Naive thymus-derived CD4-positive, alpha-beta T cell (primary cell): Measurements from ENCODE around the gene FHAD1. TPM values are rescaled to one million over a fixed set of nuclear protein-coding genes. Genes with fewer than 3 reads are reported as not detected.
A peak's percentile ranks its signal among the peaks of the same experiment; 100 is the strongest.

ENCODE experiments used
- ATAC-seq: fragments of 150-1000 bp; cut with Tn5 transposase; 2 replicates; pipeline ENCODE4 v1.10.0; 2021; ENCODE audit warnings: mild to moderate bottlenecking, moderate library complexity
- CTCF ChIA-PET: fragments of 350-600 bp; sonication (Branson Sonifier 250); formaldehyde crosslinking; loops from one replicate; lab custom pipeline; 2021; ENCODE audit warnings: antibody characterized with exemption; lab: Charles Lee
- POLR2A ChIA-PET: fragments of 350-600 bp; sonication (Branson Sonifier 250); formaldehyde crosslinking; loops from one replicate; lab custom pipeline; 2021; ENCODE audit warnings: antibody characterized with exemption, inconsistent platforms; lab: Charles Lee
- DNase-seq, 9 donors: peaks; one replicate each; pipeline versions ENCODE4 v3.0.0 to v3.0.0-alpha.2; 2020 to 2022; ENCODE audit warnings: mixed read lengths in 1 of 9
- H3K27ac ChIP-seq: one replicate; pipeline ENCODE4 v1.7.0; 2013; ENCODE audit warnings: mild to moderate bottlenecking, low read depth, low read length, moderate library complexity
- H3K27me3 ChIP-seq, 2 donors: one replicate each; pipeline ENCODE4 v1.7.0; 2013; ENCODE audit warnings: low read length in 2 of 2, mild to moderate bottlenecking in 2 of 2, moderate library complexity in 2 of 2; ENCODE audit not compliant: control insufficient read depth in 2 of 2, insufficient read depth in 2 of 2
- H3K36me3 ChIP-seq, 3 experiments: 1 replicate in 2 of 3; 2 replicates in 1 of 3; pipeline ENCODE4 v1.7.0; 2013; ENCODE audit warnings: low read length in 3 of 3, mild to moderate bottlenecking in 3 of 3, moderate library complexity in 1 of 3; ENCODE audit not compliant: insufficient read depth in 3 of 3, control insufficient read depth in 2 of 3
- H3K4me1 ChIP-seq, 2 donors: one replicate each; pipeline ENCODE4 v1.7.0; 2013; ENCODE audit warnings: low read length in 2 of 2, mild to moderate bottlenecking in 2 of 2, moderate library complexity in 1 of 2; ENCODE audit not compliant: control insufficient read depth in 2 of 2, insufficient read depth in 2 of 2
- H3K4me3 ChIP-seq: 2 replicates; pipeline ENCODE4 v1.7.0; 2013; ENCODE audit warnings: mild to moderate bottlenecking, low read length
- H3K9me3 ChIP-seq, 3 experiments: 1 replicate in 2 of 3; 2 replicates in 1 of 3; pipeline ENCODE4 v1.7.0; 2013; ENCODE audit warnings: low read length in 3 of 3; ENCODE audit not compliant: control insufficient read depth in 2 of 3
- H3K27ac Mint-ChIP-seq, 9 donors: one replicate each; pipeline ENCODE4 v1.8.0; 2020 to 2022; ENCODE audit warnings: mixed read lengths in 9 of 9, mild to moderate bottlenecking in 8 of 9, moderate library complexity in 5 of 9, inconsistent platforms in 2 of 9
- H3K27me3 Mint-ChIP-seq, 5 donors: one replicate each; pipeline ENCODE4 v1.8.0; 2021 to 2022; ENCODE audit warnings: mixed read lengths in 5 of 5, mild to moderate bottlenecking in 1 of 5
- H3K36me3 Mint-ChIP-seq, 5 donors: one replicate each; pipeline ENCODE4 v1.8.0; 2020 to 2022; ENCODE audit warnings: mixed read lengths in 5 of 5, mild to moderate bottlenecking in 3 of 5, inconsistent platforms in 1 of 5
- H3K4me1 Mint-ChIP-seq, 7 donors: one replicate each; pipeline ENCODE4 v1.8.0; 2020 to 2022; ENCODE audit warnings: mixed read lengths in 7 of 7, mild to moderate bottlenecking in 3 of 7, inconsistent platforms in 1 of 7
- H3K4me3 Mint-ChIP-seq, 10 donors: one replicate each; pipeline ENCODE4 v1.8.0; 2020 to 2022; ENCODE audit warnings: mild to moderate bottlenecking in 10 of 10, mixed read lengths in 10 of 10, moderate library complexity in 6 of 10, inconsistent platforms in 2 of 10
- H3K9me3 Mint-ChIP-seq, 11 donors: one replicate each; pipeline ENCODE4 v1.8.0; 2020 to 2022; ENCODE audit warnings: mixed read lengths in 11 of 11, mild to moderate bottlenecking in 4 of 11, inconsistent platforms in 1 of 11, moderate library complexity in 1 of 11
- intact Hi-C, 2 donors: fragments of 100-400 bp; cut with micrococcal nuclease; formaldehyde crosslinking; loops; one replicate each; pipeline ENCODE4 v1.15.1; 2023
- polyA plus RNA-seq, 2 donors: library from polyadenylated mRNA; unstranded; fragments of 300-500 nt; fragmentation: Illumina TruSeq; gene quantifications; one replicate each; pipeline ENCODE4 v1.2.3, GENCODE V29; 2021
- total RNA-seq, 6 experiments: library from RNA in 5 of 6; stranded (reverse) in 5 of 6; gene quantifications; 1 replicate in 5 of 6; 2 replicates in 1 of 6; pipeline ENCODE4 v1.2.3 and lab custom pipeline; 2021 to 2026

The FHAD1 gene
- total and polyA plus RNA-seq, 7 experiments from 2014 or later: 0.19 to 1.1 TPM; not detected in 5

DNA sequence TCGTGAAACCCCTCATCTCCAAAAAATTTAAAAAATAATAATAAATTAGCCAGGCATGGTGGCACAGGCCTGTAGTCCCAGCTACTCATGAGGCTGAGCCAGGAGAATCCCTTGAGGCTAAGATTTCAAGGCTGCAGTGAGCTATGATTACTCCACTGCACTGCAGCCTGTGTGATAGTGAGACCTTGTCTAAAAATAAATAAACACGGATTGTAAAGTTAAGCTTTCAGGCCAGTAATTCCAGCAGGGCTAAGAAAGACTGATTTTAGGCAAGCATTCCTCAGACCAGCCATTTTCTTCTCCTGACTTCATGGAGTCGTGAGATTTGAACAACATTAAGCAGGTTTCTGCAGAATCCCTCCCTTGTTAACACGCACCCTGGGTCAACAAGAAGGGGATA is 85.5 kb downstream of the FHAD1 start:
- peaks cover 0 to 6% (median 0%) of the 10 kb centered on the region in 7 donors for H3K4me1 Mint-ChIP-seq
- H3K9me3 Mint-ChIP-seq: no peaks in the 10 kb centered on the region
- H3K27me3 Mint-ChIP-seq: peaks cover 17 to 52% (median 20%) of the 10 kb centered on the region in 5 donors
- no peaks in the 10 kb centered on the region for H3K36me3 Mint-ChIP-seq
- DNase-seq (no peak), ATAC-seq (no peak)
- Histone ChIP-seq H3K4me1 (no peaks in the 10 kb centered on the region), H3K9me3 (no peaks in the 10 kb centered on the region), H3K36me3 (no peaks in the 10 kb centered on the region), H3K4me3 (no peak overlapping the region), H3K27ac (no peak overlapping the region), H3K27me3 (no peaks in the 10 kb centered on the region)
- intact Hi-C loops: no loop called here
- H3K4me3 Mint-ChIP-seq: no peak overlapping the region
- no peak overlapping the region for H3K27ac Mint-ChIP-seq
- POLR2A ChIA-PET: no interaction called here
- CTCF ChIA-PET: interaction anchor here (2.5 kb wide), 1 partner anchor 9 kb away, joined by 15 read pairs; no protein-coding TSS in a partner anchor

GRCh38 chr1:15332952-15333715 is 86.1 kb downstream of the FHAD1 start:
- ChIA-PET POLR2A (interaction anchor here (0.6 kb wide), 1 partner anchor 10 kb away, joined by 3 read pairs; no protein-coding TSS in a partner anchor), CTCF (interaction anchor here (2.5 kb wide), 1 partner anchor 9 kb away, joined by 15 read pairs; no protein-coding TSS in a partner anchor)
- H3K27me3 Mint-ChIP-seq: peaks cover 17 to 51% (median 18%) of the 10 kb centered on the region in 5 donors
- H3K27ac ChIP-seq: no peak overlapping the region
- intact Hi-C loops: no loop called here
- H3K9me3 Mint-ChIP-seq: no peaks in the 10 kb centered on the region
- no peaks in the 10 kb centered on the region for H3K9me3 ChIP-seq
- H3K36me3 ChIP-seq: no peaks in the 10 kb centered on the region
- no peak for DNase-seq
- no peak overlapping the region for H3K4me3 ChIP-seq
- H3K27me3 ChIP-seq: no peaks in the 10 kb centered on the region
- no peaks in the 10 kb centered on the region for H3K4me1 ChIP-seq
- peaks cover 0 to 9% (median 0%) of the 10 kb centered on the region in 7 donors for H3K4me1 Mint-ChIP-seq
- no peak overlapping the region for H3K4me3 Mint-ChIP-seq
- H3K36me3 Mint-ChIP-seq: no peaks in the 10 kb centered on the region
- ATAC-seq: no peak
- no peak overlapping the region for H3K27ac Mint-ChIP-seq

GRCh38 chr1:15334995-15335394 is 88.0 kb downstream of the FHAD1 start:
- H3K27me3 ChIP-seq: no peaks in the 10 kb centered on the region
- no peaks in the 10 kb centered on the region for H3K9me3 ChIP-seq
- Mint-ChIP-seq H3K27me3 (peaks cover 8 to 44% (median 13%) of the 10 kb centered on the region in 5 donors), H3K4me1 (peaks cover 0 to 8% (median 0%) of the 10 kb centered on the region in 7 donors), H3K9me3 (no peaks in the 10 kb centered on the region), H3K36me3 (no peaks in the 10 kb centered on the region), H3K4me3 (no peak overlapping the region), H3K27ac (no peak overlapping the region)
- no peak overlapping the region for H3K4me3 ChIP-seq
- no peaks in the 10 kb centered on the region for H3K4me1 ChIP-seq
- intact Hi-C loops: no loop called here
- DNase-seq (no peak), ATAC-seq (no peak)
- no peaks in the 10 kb centered on the region for H3K36me3 ChIP-seq
- POLR2A ChIA-PET: no interaction called here
- H3K27ac ChIP-seq: no peak overlapping the region
- CTCF ChIA-PET: interaction anchor here (1.1 to 2.5 kb wide), 2 partner anchors 11 kb away, joined by 3 to 15 read pairs; no protein-coding TSS in a partner anchor

DNA sequence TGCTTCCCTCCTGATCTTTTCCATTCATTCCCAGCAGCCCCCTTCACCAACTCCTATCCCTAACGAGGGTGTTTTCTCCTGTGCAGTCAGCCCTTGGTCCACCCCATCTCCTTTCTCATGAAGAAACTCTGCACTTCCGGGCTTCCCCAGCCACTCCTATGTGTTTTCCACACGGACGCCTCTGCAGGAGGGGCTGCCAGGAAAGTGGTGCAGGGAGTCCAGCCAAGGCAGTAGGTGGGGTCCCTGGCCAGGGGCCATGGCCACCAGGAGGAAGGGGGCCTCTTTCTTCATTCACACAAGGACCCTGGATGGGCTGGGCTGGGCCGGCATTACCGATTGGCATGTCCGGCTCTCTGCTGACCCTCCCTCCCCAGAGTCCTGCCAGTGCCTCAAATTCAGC is 89.8 kb downstream of the FHAD1 start:
- H3K9me3 ChIP-seq: no peaks in the 10 kb centered on the region
- no peaks in the 10 kb centered on the region for H3K27me3 ChIP-seq
- peaks cover 0 to 18% (median 0%) of the 10 kb centered on the region in 7 donors for H3K4me1 Mint-ChIP-seq
- no peaks in the 10 kb centered on the region for H3K36me3 Mint-ChIP-seq
- H3K9me3 Mint-ChIP-seq: no peaks in the 10 kb centered on the region
- H3K27ac ChIP-seq: no peak overlapping the region
- ATAC-seq: no peak
- intact Hi-C loops: no loop called here
- H3K4me3 ChIP-seq: no peak overlapping the region
- CTCF ChIA-PET: no interaction called here
- H3K36me3 ChIP-seq: no peaks in the 10 kb centered on the region
- peaks cover 0 to 14% of the 10 kb centered on the region in 2 donors for H3K4me1 ChIP-seq
- POLR2A ChIA-PET: no interaction called here
- H3K4me3 Mint-ChIP-seq: no peak overlapping the region
- DNase-seq: no peak
- H3K27me3 Mint-ChIP-seq: peaks cover 12 to 33% (median 13%) of the 10 kb centered on the region in 5 donors
- H3K27ac Mint-ChIP-seq: no peak overlapping the region

DNA sequence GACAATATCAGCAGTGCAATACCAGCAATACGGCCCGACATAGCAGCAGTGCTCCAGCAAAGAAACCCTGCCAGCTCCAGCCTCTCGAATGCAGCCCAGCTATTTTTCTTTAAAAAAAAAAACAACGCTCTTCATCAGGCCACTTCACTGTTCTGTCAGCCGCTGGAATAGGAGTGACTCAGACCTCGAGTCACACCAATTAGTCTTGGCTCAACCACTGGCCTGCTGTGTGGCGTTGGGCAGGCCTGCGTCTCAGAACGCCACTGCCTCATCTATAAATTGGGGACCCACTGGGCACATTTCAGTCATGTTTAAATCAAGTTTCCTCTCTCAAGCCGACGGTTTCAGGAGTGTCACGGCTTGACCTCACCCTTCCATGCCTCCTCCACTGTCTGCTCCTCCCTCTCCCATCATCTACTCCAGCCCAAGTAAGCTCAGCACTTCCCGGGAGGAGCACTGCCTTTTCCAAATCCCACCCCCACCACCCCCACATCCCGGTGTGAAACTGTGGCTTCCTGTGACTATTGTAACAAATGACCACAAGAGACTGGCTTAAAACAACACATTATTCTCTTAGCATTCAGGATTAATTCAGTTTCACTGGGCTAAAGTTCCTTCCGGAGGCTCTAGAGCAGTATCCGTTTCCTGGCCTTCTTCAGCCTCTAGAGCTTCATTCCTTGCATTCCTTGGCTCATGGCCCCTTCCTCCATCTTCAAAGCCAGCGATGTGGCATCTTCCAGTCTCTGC is 90.8 kb downstream of the FHAD1 start:
- ATAC-seq: no peak
- H3K27me3 Mint-ChIP-seq: peaks cover 13 to 29% (median 15%) of the 10 kb centered on the region in 5 donors
- CTCF ChIA-PET: no interaction called here
- H3K27ac ChIP-seq: no peak overlapping the region
- no peaks in the 10 kb centered on the region for H3K36me3 ChIP-seq
- H3K4me3 Mint-ChIP-seq: no peak overlapping the region
- no peaks in the 10 kb centered on the region for H3K9me3 Mint-ChIP-seq
- no peaks in the 10 kb centered on the region for H3K9me3 ChIP-seq
- H3K27me3 ChIP-seq: no peaks in the 10 kb centered on the region
- H3K4me1 ChIP-seq: peaks cover 0 to 22% of the 10 kb centered on the region in 2 donors
- peaks cover 0 to 1% (median 0%) of the 10 kb centered on the region in 5 donors for H3K36me3 Mint-ChIP-seq
- peaks cover 0 to 25% (median 0%) of the 10 kb centered on the region in 7 donors for H3K4me1 Mint-ChIP-seq
- H3K27ac Mint-ChIP-seq: peak overlapping the region in 1 of 9 donors; percentile 65
- intact Hi-C loops: no loop called here
- no peak overlapping the region for H3K4me3 ChIP-seq
- POLR2A ChIA-PET: no interaction called here
- DNase-seq: no peak

GRCh38 chr1:15339570-15339969 is 92.5 kb downstream of the FHAD1 start:
- ATAC-seq (no peak), DNase-seq (no peak)
- Mint-ChIP-seq H3K4me1 (peaks cover 0 to 42% (median 8%) of the 10 kb centered on the region in 7 donors), H3K36me3 (peaks cover 0 to 3% (median 0%) of the 10 kb centered on the region in 5 donors), H3K27me3 (peaks cover 26 to 47% (median 28%) of the 10 kb centered on the region in 5 donors), H3K9me3 (no peaks in the 10 kb centered on the region), H3K27ac (no peak overlapping the region), H3K4me3 (no peak overlapping the region)
- ChIA-PET CTCF (no interaction called here), POLR2A (no interaction called here)
- Histone ChIP-seq H3K4me3 (no peak overlapping the region), H3K4me1 (peaks cover 0 to 28% of the 10 kb centered on the region in 2 donors), H3K27me3 (no peaks in the 10 kb centered on the region), H3K9me3 (no peaks in the 10 kb centered on the region), H3K36me3 (no peaks in the 10 kb centered on the region), H3K27ac (no peak overlapping the region)
- intact Hi-C loops: no loop called here
